DMS153 (cell line): ENCODE data around the gene UPK3A.
A peak's percentile ranks its signal among the peaks of the same experiment; 100 is the strongest.

ENCODE experiments used
- DNase-seq: peaks from one replicate; lab custom pipeline; 2025; lab: John Stamatoyannopoulos, UW

The UPK3A gene

GRCh38 chr22:45329530-45329936, 44.8 kb downstream of the UPK3A start:
- DNase-seq = peak; percentile 86

GRCh38 chr22:45330548-45330947, 45.8 kb downstream of the UPK3A start:
- DNase-seq = no peak

GRCh38 chr22:45331486-45331885, 46.7 kb downstream of the UPK3A start:
- DNase-seq = no peak

GRCh38 chr22:45332001-45332400, 47.3 kb downstream of the UPK3A start:
- DNase-seq = no peak

- DNase-seq = no peak
These were observed 49.3 kb downstream of the UPK3A start for GRCh38 chr22:45334068-45334467.

GRCh38 chr22:45334528-45334927, 49.8 kb downstream of the UPK3A start:
- no peak for DNase-seq

GRCh38 chr22:45335021-45335818, 50.5 kb downstream of the UPK3A start:
- DNase-seq = no peak

GRCh38 chr22:45335854-45336522, 51.2 kb downstream of the UPK3A start:
- DNase-seq = no peak

- peak; percentile 86 for DNase-seq
These were observed 52.3 kb downstream of the UPK3A start for GRCh38 chr22:45336971-45337431.

- no peak for DNase-seq
These were observed 52.8 kb downstream of the UPK3A start for GRCh38 chr22:45337536-45337935.

- no peak for DNase-seq
These were observed 54.0 kb downstream of the UPK3A start for GRCh38 chr22:45338795-45339194.

GRCh38 chr22:45340323-45340722, 55.6 kb downstream of the UPK3A start:
- no peak for DNase-seq

GRCh38 chr22:45341498-45341897, 56.7 kb downstream of the UPK3A start:
- DNase-seq = no peak

GRCh38 chr22:45343143-45343542, 58.4 kb downstream of the UPK3A start:
- no peak for DNase-seq

GRCh38 chr22:45344334-45344733, 59.6 kb downstream of the UPK3A start:
- no peak for DNase-seq
